H1 (cell line): ENCODE results near the gene MMP28. TPM values are rescaled to one million over a fixed set of nuclear protein-coding genes. Genes with fewer than 3 reads are reported as not detected.

Experiments used
- CTCF ChIA-PET: fragments of 300-600 bp; sonication (Branson Sonifier 250); formaldehyde crosslinking; loops from one replicate; lab custom pipeline; 2021; ENCODE audit not compliant: partially characterized antibody; lab: Charles Lee
- POLR2A ChIA-PET: fragments of 300-600 bp; sonication (Branson Sonifier 250); formaldehyde crosslinking; loops from one replicate; lab custom pipeline; 2021; ENCODE audit warnings: inconsistent platforms; ENCODE audit not compliant: partially characterized antibody; lab: Charles Lee
- DNase-seq, 2 experiments: peaks; one replicate each; pipeline versions ENCODE4 v3.0.0 to v3.0.0-alpha.2; 2010 to 2022; ENCODE audit warnings: low spot score in 2 of 2, low read depth in 1 of 2, mixed read lengths in 1 of 2
- FAIRE-seq: peaks from 2 replicates; lab custom pipeline; 2011; peaks lifted over from hg19 to GRCh38; lab: Jason Lieb, UNC
- H2AFZ ChIP-seq: 2 replicates; pipeline ENCODE4 v1.8.1; 2012; ENCODE audit warnings: low read length, inconsistent platforms
- H2AK5ac ChIP-seq: 2 replicates; pipeline ENCODE4 v1.6.1; 2013; ENCODE audit warnings: low read depth, low read length
- H2BK120ac ChIP-seq: replicated peaks from 2 replicates; pipeline ENCODE3; 2013; ENCODE audit warnings: low read depth, low read length, inconsistent platforms
- H2BK12ac ChIP-seq: 2 replicates; pipeline ENCODE4 v1.6.1; 2013; ENCODE audit warnings: low read depth, low read length
- H2BK15ac ChIP-seq: 2 replicates; pipeline ENCODE4 v1.6.1; 2013; ENCODE audit warnings: low read length
- H2BK20ac ChIP-seq: 2 replicates; pipeline ENCODE4 v1.6.1; 2013; ENCODE audit warnings: low read length
- H2BK5ac ChIP-seq: 2 replicates; pipeline ENCODE4 v1.6.1; 2013; ENCODE audit warnings: low read depth, low read length
- H3K14ac ChIP-seq: 2 replicates; pipeline ENCODE4 v1.6.1; 2013; ENCODE audit warnings: inconsistent platforms; ENCODE audit not compliant: insufficient read length
- H3K18ac ChIP-seq: 2 replicates; pipeline ENCODE4 v1.6.1; 2013; ENCODE audit warnings: low read length; ENCODE audit errors: extremely low read depth
- H3K23ac ChIP-seq: 2 replicates; pipeline ENCODE4 v1.6.1; 2013; ENCODE audit warnings: inconsistent platforms; ENCODE audit not compliant: insufficient read length
- H3K23me2 ChIP-seq: 2 replicates; pipeline ENCODE4 v1.6.1; 2013; ENCODE audit warnings: low read depth, low read length
- H3K27ac ChIP-seq: 2 replicates; pipeline ENCODE4 v1.6.1; 2011; ENCODE audit warnings: low read depth, low read length, inconsistent platforms
- H3K27me3 ChIP-seq, 4 experiments: replicated peaks in 1 of 4; 1 replicate in 1 of 4; 2 replicates in 3 of 4; pipeline versions ENCODE4 v1.6.1 to v1.8.1; 2011 to 2013; ENCODE audit warnings: low read length in 3 of 4, mild to moderate bottlenecking in 3 of 4, inconsistent platforms in 2 of 4, mixed read lengths in 2 of 4, moderate library complexity in 1 of 4; ENCODE audit not compliant: control insufficient read depth in 3 of 4, insufficient read depth in 3 of 4; ENCODE audit errors: extremely low read depth in 1 of 4
- H3K36me3 ChIP-seq, 4 experiments: 2 replicates each; pipeline versions ENCODE4 v1.6.1 to v1.8.1; 2011 to 2013; ENCODE audit warnings: mild to moderate bottlenecking in 4 of 4, low read length in 3 of 4, moderate library complexity in 2 of 4, control low read depth in 1 of 4, inconsistent platforms in 1 of 4; ENCODE audit not compliant: insufficient read depth in 4 of 4, control insufficient read depth in 2 of 4
- H3K4ac ChIP-seq: replicated peaks from 2 replicates; pipeline ENCODE3; 2013; ENCODE audit warnings: low read length, low read depth, mixed read lengths, inconsistent platforms; ENCODE audit not compliant: insufficient read length
- H3K4me1 ChIP-seq, 4 experiments: replicated peaks in 1 of 4; 1 replicate in 1 of 4; 2 replicates in 3 of 4; pipeline versions ENCODE4 v1.6.1 to v1.8.1; 2011 to 2013; ENCODE audit warnings: low read length in 3 of 4, inconsistent platforms in 2 of 4, mixed read lengths in 1 of 4; ENCODE audit not compliant: insufficient read depth in 4 of 4, control insufficient read depth in 3 of 4
- H3K4me2 ChIP-seq, 2 experiments: 2 replicates each; pipeline versions ENCODE4 v1.6.1 to v1.8.1; 2011 to 2013; ENCODE audit warnings: low read depth in 2 of 2, low read length in 2 of 2, control low read depth in 1 of 2, inconsistent platforms in 1 of 2, mild to moderate bottlenecking in 1 of 2; ENCODE audit not compliant: insufficient read depth in 1 of 2
- H3K4me3 ChIP-seq, 4 experiments: fragments of 200-600, 300-600 bp in 1 of 4; sonication (generic), shearing (Covaris generic), sonication (Bioruptor Twin) in 1 of 4; 2 replicates each; pipeline versions ENCODE4 v1.5.1 to v1.8.1; 2011 to 2016; ENCODE audit warnings: low read length in 4 of 4, low read depth in 3 of 4, control low read depth in 2 of 4, inconsistent platforms in 2 of 4, mild to moderate bottlenecking in 2 of 4, mixed read lengths in 1 of 4, moderate library complexity in 1 of 4; ENCODE audit not compliant: insufficient read depth in 2 of 4; ENCODE audit errors: extremely low read depth in 1 of 4
- H3K56ac ChIP-seq: replicated peaks from 2 replicates; pipeline ENCODE3; 2013; ENCODE audit warnings: low read depth, mild to moderate bottlenecking, mixed read lengths, low read length, inconsistent platforms; ENCODE audit not compliant: insufficient read length
- H3K79me1 ChIP-seq: 2 replicates; pipeline ENCODE4 v1.6.1; 2013; ENCODE audit warnings: low read depth, low read length, control low read depth
- H3K79me2 ChIP-seq, 2 experiments: 2 replicates each; pipeline versions ENCODE4 v1.6.1 to v1.8.1; 2012 to 2013; ENCODE audit warnings: low read length in 2 of 2, mild to moderate bottlenecking in 2 of 2, inconsistent platforms in 1 of 2; ENCODE audit not compliant: insufficient read depth in 2 of 2, control insufficient read depth in 1 of 2
- H3K9ac ChIP-seq, 4 experiments: replicated peaks in 1 of 4; 1 replicate in 1 of 4; 2 replicates in 3 of 4; pipeline versions ENCODE4 v1.6.1 to v1.8.1; 2011 to 2013; ENCODE audit warnings: low read depth in 3 of 4, low read length in 3 of 4, control low read depth in 2 of 4, mild to moderate bottlenecking in 2 of 4, moderate library complexity in 2 of 4, inconsistent platforms in 1 of 4; ENCODE audit errors: extremely low read depth in 1 of 4
- H3K9me3 ChIP-seq, 2 experiments: 2 replicates each; pipeline versions ENCODE4 v1.6.1 to v1.8.1; 2012 to 2013; ENCODE audit warnings: mild to moderate bottlenecking in 2 of 2, moderate library complexity in 2 of 2, control low read depth in 1 of 2, inconsistent platforms in 1 of 2, low read depth in 1 of 2, low read length in 1 of 2, mixed read lengths in 1 of 2; ENCODE audit not compliant: insufficient read depth in 2 of 2
- H4K20me1 ChIP-seq, 2 experiments: replicated peaks in 1 of 2; 2 replicates each; pipeline versions ENCODE3 to v1.8.1; 2011 to 2013; ENCODE audit warnings: inconsistent platforms in 2 of 2, low read length in 2 of 2, mild to moderate bottlenecking in 1 of 2; ENCODE audit not compliant: insufficient read depth in 2 of 2, control insufficient read depth in 1 of 2
- H4K5ac ChIP-seq: 2 replicates; pipeline ENCODE4 v1.6.1; 2013; ENCODE audit warnings: low read length, low read depth, mixed read lengths, inconsistent platforms; ENCODE audit not compliant: insufficient read length
- H4K8ac ChIP-seq: 2 replicates; pipeline ENCODE4 v1.8.0; 2013; ENCODE audit warnings: mild to moderate bottlenecking, moderate library complexity, low read length, inconsistent platforms; ENCODE audit not compliant: insufficient read depth; ENCODE audit errors: extremely low read depth
- H4K91ac ChIP-seq: replicated peaks from 2 replicates; pipeline ENCODE3; 2013; ENCODE audit warnings: low read length, mixed read lengths, inconsistent platforms; ENCODE audit not compliant: insufficient read length
- BRCA1 ChIP-seq: IDR thresholded peaks from 2 replicates; pipeline ENCODE4 v1.6.1; 2012; ENCODE audit warnings: low read depth, low read length, improper control_type of control experiment
- CBX8 ChIP-seq: fragments of 300-800, 300-1000 bp; sonication (generic); IDR thresholded peaks from 2 replicates; pipeline ENCODE4 v1.7.1; 2016; ENCODE audit warnings: low read depth, low read length, borderline replicate concordance
- EP300 ChIP-seq, 2 experiments: IDR thresholded peaks; 1 replicate in 1 of 2; 2 replicates in 1 of 2; pipeline ENCODE4 v1.6.1; 2011 to 2012; ENCODE audit warnings: low read depth in 2 of 2, low read length in 2 of 2, mild to moderate bottlenecking in 2 of 2, borderline replicate concordance in 1 of 2, inconsistent platforms in 1 of 2, moderate library complexity in 1 of 2
- FOSL1 ChIP-seq: IDR thresholded peaks from 2 replicates; pipeline ENCODE4 v1.6.1; 2011; ENCODE audit warnings: mild to moderate bottlenecking, low read depth, low read length, moderate library complexity; ENCODE audit not compliant: insufficient read depth
- HDAC6 ChIP-seq: IDR thresholded peaks from one replicate; pipeline ENCODE4 v1.7.1; 2012; ENCODE audit warnings: low read depth, mild to moderate bottlenecking, inconsistent platforms, low read length, moderate library complexity
- NRF1 ChIP-seq: IDR thresholded peaks from 2 replicates; pipeline ENCODE4 v1.6.1; 2011; ENCODE audit warnings: mild to moderate bottlenecking, low read depth, low read length, improper control_type of control experiment
- PHF8 ChIP-seq: fragments of 200-600 bp; sonication (generic); conservative IDR thresholded peaks from 2 replicates; pipeline ENCODE4 v1.7.1; 2012; ENCODE audit warnings: low read depth, mild to moderate bottlenecking, inconsistent platforms, low read length, moderate library complexity
- POLR2AphosphoS5 ChIP-seq: IDR thresholded peaks from 2 replicates; pipeline ENCODE4 v1.6.1; 2011; ENCODE audit warnings: low read depth, low read length
- POU5F1 ChIP-seq: IDR thresholded peaks from 2 replicates; pipeline ENCODE4 v1.6.1; 2011; ENCODE audit warnings: low read depth, mild to moderate bottlenecking, low read length, moderate library complexity
- SIRT6 ChIP-seq: IDR thresholded peaks from one replicate; pipeline ENCODE4 v1.7.1; 2012; ENCODE audit warnings: low read length, inconsistent platforms
- SP2 ChIP-seq: IDR thresholded peaks from 2 replicates; pipeline ENCODE4 v1.6.1; 2012; ENCODE audit warnings: mild to moderate bottlenecking, low read length, inconsistent platforms
- SP4 ChIP-seq: IDR thresholded peaks from 2 replicates; pipeline ENCODE4 v1.6.1; 2012; ENCODE audit warnings: low read length, inconsistent platforms
- SRF ChIP-seq: IDR thresholded peaks from 2 replicates; pipeline ENCODE4 v1.6.1; 2011; ENCODE audit warnings: mild to moderate bottlenecking, low read depth, low read length, moderate library complexity
- TEAD4 ChIP-seq: IDR thresholded peaks from 2 replicates; pipeline ENCODE4 v1.6.1; 2012; ENCODE audit warnings: low read depth, low read length, inconsistent platforms, mixed read lengths
- YY1 ChIP-seq: IDR thresholded peaks from 2 replicates; pipeline ENCODE4 v1.6.1; 2011; ENCODE audit warnings: low read depth, mild to moderate bottlenecking, low read length
- WGBS, 2 experiments: shearing (Covaris generic) in 1 of 2; methylation state at CpG; one replicate each; pipeline versions ENCODE4 v1.1.6 to v1.1.7; 2013 to 2015; ENCODE audit warnings: low lambda C conversion rate in 2 of 2, mixed read lengths in 2 of 2, inconsistent platforms in 1 of 2, low coverage in 1 of 2, missing lambda C conversion rate in 1 of 2; ENCODE audit not compliant: insufficient replicate concordance in 2 of 2, insufficient coverage in 1 of 2, insufficient read length in 1 of 2; ENCODE audit errors: extremely low coverage in 1 of 2, missing lambda C conversion rate in 1 of 2; 5-methylcytosine and 5-hydroxymethylcytosine counted together
- polyA plus RNA-seq, 7 experiments: library from polyadenylated mRNA; depleted of rRNA in 3 of 7; stranded (reverse) in 5 of 7; unstranded in 2 of 7; fragments of >200 nt in 5 of 7; fragments of 200-250 nt in 2 of 7; gene quantifications; 1 replicate in 5 of 7; 2 replicates in 1 of 7; 4 replicates in 1 of 7; pipeline versions ENCODE4 v1.2.1 to v1.2.3, GENCODE V29; 2011 to 2013; ENCODE audit warnings: missing spikeins in 2 of 7, mixed read lengths in 2 of 7
- total RNA-seq: library from RNA; stranded (reverse); fragmentation: NEBNext Ultra II Directional; extraction: Animal tissue kit (Norgen Biotek cat#: 25700); gene quantifications from 2 replicates; pipeline ENCODE4 v1.2.1, GENCODE V29; 2021

The MMP28 gene
- total and polyA plus RNA-seq, 2 of the 8 experiments (the other 6 are each of a cell fraction or from before 2014, with no cell fraction given): not detected

DNA sequence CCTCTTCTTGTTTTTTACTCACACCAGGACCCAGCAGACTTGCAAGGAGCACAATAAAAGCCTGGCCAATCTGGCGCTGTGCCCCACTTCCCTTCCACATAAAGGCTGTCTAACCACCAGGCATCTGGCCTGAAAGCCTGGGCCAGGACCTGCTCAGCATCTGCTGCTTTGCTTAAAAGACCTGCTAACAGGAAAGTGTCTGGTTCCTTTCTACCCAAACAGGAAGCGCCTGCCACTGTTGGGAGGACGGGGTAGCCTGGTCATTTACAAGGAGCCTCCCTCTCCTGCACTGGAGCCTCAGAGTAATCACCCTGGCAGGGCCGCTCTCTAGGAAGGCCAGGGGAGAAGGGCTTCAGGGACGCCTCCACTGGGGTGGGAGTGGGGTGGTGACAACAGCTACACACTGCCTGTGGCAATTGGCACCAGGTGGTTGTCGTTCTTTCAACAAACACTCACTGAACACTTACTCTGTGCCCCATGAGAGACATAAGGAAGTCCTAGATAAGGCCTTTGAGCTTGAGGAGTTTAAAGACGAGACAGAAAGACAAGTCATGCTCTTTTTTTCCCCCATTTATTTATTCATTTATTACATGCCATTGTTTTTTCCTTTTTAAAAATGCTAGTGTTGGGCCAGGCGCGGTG, 6.3 kb upstream of the MMP28 start:
- no peak overlapping the region for H3K4ac ChIP-seq
- no peak for DNase-seq
- FAIRE-seq: no peak
- no peak overlapping the region for H2BK120ac ChIP-seq
- H3K27ac ChIP-seq: no peak overlapping the region
- no peak overlapping the region for H3K14ac ChIP-seq
- peaks cover 0 to 2% of the 10 kb centered on the region in 2 experiments for H4K20me1 ChIP-seq
- no peak overlapping the region for H3K9ac ChIP-seq
- H3K36me3 ChIP-seq: no peaks in the 10 kb centered on the region
- H3K23ac ChIP-seq: no peak overlapping the region
- H3K23me2 ChIP-seq: no peaks in the 10 kb centered on the region
- no peaks in the 10 kb centered on the region for H3K4me1 ChIP-seq
- H2BK20ac ChIP-seq: no peak overlapping the region
- no peak overlapping the region for H4K8ac ChIP-seq
- no peak overlapping the region for H3K56ac ChIP-seq
- H3K4me3 ChIP-seq: no peak overlapping the region
- H2AK5ac ChIP-seq: no peak overlapping the region
- peaks cover 0 to 12% (median 8%) of the 10 kb centered on the region in 4 experiments; a peak in 5 of 7 replicates for H3K27me3 ChIP-seq
- H4K91ac ChIP-seq: no peak overlapping the region
- no peak overlapping the region for H4K5ac ChIP-seq
- no peaks in the 10 kb centered on the region for H3K9me3 ChIP-seq
- no peaks in the 10 kb centered on the region for H3K79me2 ChIP-seq
- H3K79me1 ChIP-seq: no peaks in the 10 kb centered on the region
- no peak overlapping the region for H2BK12ac ChIP-seq
- no peak overlapping the region for H2BK15ac ChIP-seq
- H3K4me2 ChIP-seq: no peak overlapping the region
- 90% methylated on average over 9 of the region's 9 CpGs; no CpG with 5 or more reads in 1 of the 2 experiments for whole genome bisulfite sequencing, 2 experiments
- H2AFZ ChIP-seq: no peak overlapping the region
- ChIA-PET CTCF (interaction anchor here (11.7 kb wide), 1 partner anchor 35 kb away, joined by 179 read pairs; the partner anchor contains the start of gene C17orf50), POLR2A (interaction anchor here (0.6 to 1.0 kb wide), 2 partner anchors 15 to 32 kb away, joined by 3 read pairs; no protein-coding TSS in a partner anchor)
- H3K18ac ChIP-seq: no peak overlapping the region
- no peak overlapping the region for H2BK5ac ChIP-seq
- TF ChIP-seq FOSL1: no peak
- TF ChIP-seq SP2: no peak
- no peak for TF ChIP-seq POLR2AphosphoS5
- TF ChIP-seq TEAD4: no peak
- TF ChIP-seq POU5F1: no peak
- TF ChIP-seq BRCA1: no peak
- TF ChIP-seq NRF1: no peak
- no peak for TF ChIP-seq SP4
- no peak for TF ChIP-seq SRF
- no peak for TF ChIP-seq SIRT6
- no peak for TF ChIP-seq HDAC6
- no peak for TF ChIP-seq YY1
- no peak for TF ChIP-seq EP300 (IDR thresholded peaks at IDR 0.05; ENCODE audit: borderline replicate concordance in 1 of 2, low read depth in 2 of 2, low read length in 2 of 2)
- TF ChIP-seq PHF8: no peak
- TF ChIP-seq CBX8: no peak
